Amniotic epithelial cell (primary cell): ENCODE data around the gene KCNE2.
A peak's percentile ranks its signal among the peaks of the same experiment; 100 is the strongest.
"Not testable (repeated sequence)": the region's sequence is repeated elsewhere in the genome, so short reads cannot be mapped to it uniquely, and the experiment has no call there.

Source experiments
- DNase-seq: peaks from one replicate; pipeline ENCODE4 v3.0.0-alpha.2; 2010; ENCODE audit warnings: low read depth

KCNE2 gene

DNA sequence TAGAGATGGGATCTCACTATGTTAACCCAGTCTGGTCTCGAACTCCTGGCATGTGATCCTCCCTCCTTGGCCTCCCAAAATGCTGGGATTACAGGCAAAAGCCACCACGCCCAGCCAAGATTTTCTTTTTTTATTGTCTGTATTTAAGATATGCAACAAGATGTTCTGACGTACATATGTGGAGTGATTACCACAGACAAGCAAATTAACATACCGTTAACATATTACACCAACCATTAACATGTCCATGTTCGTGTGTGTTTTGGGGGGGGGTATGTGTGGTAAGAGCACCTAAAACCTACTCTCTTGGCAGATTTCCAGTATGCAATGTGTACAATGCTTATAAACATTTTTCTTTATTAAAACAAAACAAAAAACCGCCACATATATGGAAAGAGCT, 10.6 kb upstream of the KCNE2 start:
- no peak for DNase-seq

DNA sequence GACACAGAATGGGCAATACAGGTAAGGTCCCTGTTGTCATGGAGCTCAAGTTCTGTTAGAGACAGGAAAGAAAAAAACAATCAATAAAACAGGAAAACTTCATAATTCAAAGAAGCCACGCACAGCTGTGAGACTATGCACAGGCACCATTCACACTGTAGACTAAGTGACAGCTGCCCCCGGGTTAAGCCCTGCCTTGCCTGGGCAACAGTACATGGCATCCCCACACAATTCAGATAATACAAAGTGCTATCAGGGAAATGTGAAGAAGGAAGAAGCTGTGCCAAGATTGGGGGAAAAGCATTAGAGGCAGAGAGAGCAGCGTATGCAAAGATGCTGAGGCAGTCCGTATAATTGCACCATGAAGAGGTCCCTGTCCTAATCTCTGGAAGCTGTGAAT, 9.0 kb upstream of the KCNE2 start:
- no peak for DNase-seq

DNA sequence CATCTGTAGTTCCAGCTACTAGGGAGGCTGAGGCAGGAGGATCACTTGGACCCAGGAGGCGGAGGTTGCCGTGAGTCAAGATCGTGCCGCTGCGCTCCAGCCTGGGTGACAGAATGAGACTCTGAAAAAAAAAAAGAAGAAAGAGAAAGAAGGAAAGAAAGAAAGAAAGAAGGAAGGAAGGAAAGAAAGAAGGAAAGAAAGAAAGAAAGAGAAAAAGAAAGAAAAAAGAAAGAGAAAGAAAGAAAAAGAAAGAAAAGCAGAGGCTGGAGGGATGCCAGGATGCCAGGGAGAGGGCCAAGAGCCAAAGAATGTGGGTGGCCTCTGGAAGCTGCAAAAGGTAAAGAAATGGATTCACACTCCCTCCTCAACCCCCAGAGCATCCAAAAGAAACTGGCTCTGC, 8.2 kb upstream of the KCNE2 start:
- no peak for DNase-seq

DNA sequence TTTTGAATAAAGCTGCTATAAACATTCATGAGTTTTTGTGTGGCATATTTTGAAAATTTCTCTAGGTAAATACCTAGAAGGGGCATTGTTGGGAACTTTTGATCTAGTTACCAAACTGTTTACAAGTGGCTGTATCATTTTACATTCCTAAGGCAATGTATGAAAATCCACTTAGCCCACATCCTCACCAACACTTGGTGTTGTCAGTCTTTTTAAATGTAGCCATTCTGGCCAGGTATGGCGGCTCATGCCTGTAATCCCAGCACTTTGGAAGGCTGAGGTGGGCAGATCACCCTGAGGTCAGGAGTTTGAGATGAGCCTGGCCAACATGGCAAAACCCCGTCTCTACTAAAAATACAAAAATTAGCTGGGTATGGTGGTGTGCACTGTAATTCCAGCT, 5.9 kb upstream of the KCNE2 start:
- DNase-seq, result no peak

DNA sequence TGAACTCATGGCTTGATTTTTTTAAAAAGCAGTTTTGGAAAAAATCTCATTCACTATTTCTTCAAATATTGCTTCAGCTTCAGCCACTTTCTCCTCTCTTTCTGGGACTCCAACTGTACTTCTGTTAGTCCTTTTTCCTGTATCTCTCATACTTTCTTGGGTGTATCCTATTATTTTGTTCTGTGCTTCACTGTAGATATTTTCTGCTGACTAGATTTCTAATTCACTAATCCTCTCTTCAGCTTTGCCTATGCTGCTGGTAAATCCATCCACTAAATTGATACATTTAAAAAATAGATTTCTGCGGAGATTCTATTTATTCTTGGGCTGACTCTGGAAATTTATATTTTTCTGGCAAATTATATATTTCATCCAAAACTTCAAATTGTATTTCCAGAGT, 4.9 kb upstream of the KCNE2 start:
- DNase-seq, result no peak

DNA sequence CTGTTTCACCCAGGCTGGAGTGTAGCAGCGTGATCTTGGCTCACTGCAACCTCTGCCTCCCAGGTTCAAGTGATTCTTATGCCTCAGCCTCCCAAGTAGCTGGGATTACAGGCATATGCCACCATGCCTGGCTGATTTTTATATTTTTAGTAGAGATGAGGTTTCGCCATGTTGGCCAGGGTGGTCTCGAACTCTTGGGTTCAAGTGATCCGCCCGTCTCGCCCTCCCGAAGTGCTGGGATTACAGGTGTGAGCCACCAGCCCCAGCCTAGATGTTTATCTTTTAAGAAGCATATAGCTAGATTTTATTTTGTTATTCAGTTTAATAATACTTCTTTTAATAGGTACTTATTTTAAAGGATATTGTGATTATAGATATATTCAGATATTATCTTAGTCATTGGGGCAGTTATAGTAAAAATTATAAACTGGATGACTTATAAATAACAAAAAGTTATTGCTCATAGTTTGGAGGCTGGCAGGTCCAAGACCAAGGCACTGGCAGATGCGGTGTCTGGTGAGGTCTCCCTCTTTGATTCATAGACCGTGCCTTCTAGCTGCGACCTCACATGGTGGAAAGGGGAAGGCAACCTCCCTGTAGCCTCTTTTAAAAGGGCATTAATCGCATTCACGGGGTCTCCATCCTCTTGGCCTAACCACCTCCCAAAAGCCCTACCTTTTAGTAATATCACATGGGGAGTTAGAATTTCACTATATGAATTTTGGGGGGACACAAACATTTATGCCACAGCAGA, 3.1 kb upstream of the KCNE2 start:
- DNase-seq, result no peak

DNA sequence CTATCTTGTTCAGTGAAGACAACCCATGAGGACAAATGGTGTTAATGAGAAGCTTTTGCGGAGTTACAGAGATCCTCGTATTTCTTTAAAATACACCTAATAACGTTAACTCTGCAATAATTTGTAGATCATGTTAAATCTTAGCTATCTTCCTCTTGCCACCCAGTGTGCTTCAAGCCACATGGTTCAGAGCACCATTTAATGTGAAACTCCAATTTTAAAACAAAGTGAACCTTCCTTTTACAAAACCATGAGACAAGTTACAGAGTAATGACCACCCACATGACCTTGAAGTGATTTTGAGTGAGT, 1.7 kb upstream of the KCNE2 start:
- no peak for DNase-seq

DNA sequence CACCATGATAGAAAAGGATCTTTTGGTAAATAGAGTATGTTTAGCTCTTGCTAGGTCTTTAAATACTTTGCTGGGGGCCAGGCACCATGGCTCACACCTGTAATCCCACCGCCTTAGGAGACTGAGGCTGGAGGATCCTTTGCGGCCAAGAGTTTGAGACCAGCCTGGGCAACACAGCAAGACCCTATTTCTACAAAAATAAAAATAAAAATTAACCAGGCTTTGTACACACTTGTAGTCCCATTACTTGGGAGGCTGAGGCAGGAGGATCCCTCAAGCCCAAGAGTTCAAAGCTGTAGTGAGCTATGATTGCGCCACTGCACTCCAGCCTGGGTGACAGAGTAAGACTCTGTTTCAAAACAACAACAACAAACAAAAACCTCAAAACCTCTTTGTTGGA, 1.1 kb upstream of the KCNE2 start:
- DNase-seq, result no peak

DNA sequence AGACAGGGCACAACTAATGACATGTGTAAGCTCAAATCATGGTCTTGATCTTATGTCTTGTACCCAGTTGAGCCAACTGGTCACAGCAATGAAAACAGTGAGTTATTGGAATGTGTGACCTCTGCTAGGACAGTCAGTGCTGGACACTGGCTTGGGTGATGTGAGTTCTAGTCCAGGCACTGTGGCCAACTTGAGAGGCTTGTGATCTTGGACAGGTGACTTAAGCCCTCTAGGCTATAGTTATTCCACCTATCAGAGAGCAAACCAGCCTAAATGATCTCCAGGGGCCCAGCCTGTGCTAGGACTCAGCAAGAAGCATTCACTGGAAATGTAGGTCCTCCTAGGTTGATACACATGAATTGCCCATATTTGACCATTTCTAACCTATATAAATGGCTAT, 1.1 kb downstream of the KCNE2 start:
- no peak for DNase-seq

DNA sequence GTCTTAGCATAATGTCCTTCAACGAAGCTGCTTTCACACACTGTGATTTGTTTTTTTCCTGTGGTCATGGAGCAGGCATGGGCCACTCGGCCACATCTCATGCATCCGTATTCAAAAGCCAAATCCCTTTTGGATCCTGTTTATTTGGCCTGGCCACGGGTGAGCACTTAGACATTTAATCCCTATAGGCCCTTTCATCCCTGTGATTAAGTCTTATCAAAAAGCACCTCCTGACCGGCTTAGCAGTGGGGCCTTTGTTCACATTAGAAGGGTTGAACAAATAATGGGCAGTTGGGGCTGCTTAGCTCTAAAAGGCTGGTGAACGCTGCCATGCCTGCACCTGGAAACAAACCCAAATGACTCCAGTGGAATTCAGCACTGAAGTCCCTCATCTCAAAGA, 2.0 kb downstream of the KCNE2 start:
- DNase-seq, result no peak

DNA sequence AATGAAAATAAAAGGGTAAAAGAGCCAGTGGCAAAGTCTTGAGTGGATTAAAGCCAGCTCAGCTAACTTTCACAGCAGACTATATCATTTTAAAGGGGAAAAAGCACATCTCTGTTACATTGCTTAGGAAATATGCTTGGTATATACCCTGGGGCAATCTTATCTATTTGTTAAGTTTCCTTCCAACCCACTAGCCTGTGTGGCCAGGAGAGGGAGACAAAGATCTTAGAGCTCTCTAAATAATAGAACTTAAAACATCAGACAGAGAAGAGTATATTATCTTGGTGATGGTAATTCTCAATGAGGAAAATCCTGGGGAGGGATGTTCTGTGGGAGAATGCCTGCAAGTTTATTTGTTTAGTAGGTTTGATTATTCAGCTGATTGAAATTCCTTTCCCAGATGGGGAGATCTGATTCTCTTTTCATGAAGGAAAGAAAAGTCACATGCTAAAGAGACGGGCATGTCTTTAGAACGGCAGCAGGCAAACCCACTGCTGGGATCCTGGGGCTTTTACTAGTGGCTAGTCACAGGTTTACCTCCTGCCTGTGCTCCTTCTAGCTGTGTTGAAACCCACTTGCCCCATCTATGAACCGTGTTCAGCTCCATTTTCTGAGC, 3.6 kb downstream of the KCNE2 start:
- DNase-seq, result peak; percentile 73

DNA sequence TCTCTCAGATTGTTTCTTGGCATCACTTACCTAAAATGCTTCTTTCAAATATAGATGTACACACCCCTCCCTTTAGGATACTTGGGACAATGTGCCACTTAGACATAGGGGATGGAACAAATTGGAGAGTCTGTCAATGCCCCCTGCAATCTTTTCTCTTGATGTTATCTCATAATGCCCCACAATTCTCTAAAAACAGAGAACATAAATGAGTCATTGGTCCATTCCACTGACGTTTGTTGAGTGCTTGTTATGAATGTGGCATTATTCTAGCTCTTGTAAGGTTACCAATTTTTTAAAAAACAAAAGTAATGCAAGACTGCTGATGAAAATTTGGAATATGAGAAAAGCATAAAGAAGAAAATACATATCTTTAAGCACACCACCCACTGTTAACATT, 5.9 kb downstream of the KCNE2 start:
- no peak for DNase-seq

DNA sequence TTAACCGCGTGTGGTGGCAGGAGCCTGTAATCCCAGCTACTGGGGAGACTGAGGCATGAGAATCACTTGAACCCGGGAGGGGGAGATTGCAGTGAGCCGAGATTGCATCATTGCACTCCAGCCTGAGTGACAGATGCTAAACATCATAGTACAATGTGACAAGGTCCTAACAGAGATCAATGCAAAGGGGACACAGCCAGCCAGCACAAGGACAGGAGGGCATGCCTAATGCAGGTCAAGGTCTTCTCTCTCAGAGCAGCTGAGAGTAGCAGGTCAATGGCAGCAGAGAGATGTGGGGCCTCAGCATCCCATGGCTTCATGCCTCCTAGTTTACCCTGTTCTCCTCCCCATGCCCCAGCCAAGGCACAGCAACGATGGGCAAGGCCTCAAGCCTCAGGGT, 8.5 kb downstream of the KCNE2 start:
- no peak for DNase-seq

DNA sequence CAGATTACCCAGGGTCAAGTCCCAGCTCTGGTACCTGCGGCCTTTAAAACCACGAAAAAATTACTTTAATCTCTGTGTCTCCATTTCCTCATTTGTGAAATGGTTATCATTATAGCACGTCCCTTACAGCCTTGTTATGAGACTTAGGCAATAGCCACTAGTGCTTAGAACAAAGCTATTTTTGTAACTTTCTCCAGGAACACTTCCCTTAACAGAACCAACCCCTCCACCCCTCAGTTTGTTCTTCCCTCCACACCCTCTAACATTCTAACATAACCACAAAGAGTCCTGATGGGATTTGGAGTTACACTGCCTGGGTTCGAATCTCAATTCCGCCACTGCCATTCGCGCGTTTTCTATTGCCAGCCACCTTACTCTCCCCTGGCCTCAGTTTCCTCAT, 10.7 kb downstream of the KCNE2 start:
- DNase-seq, result not testable (repeated sequence)

DNA sequence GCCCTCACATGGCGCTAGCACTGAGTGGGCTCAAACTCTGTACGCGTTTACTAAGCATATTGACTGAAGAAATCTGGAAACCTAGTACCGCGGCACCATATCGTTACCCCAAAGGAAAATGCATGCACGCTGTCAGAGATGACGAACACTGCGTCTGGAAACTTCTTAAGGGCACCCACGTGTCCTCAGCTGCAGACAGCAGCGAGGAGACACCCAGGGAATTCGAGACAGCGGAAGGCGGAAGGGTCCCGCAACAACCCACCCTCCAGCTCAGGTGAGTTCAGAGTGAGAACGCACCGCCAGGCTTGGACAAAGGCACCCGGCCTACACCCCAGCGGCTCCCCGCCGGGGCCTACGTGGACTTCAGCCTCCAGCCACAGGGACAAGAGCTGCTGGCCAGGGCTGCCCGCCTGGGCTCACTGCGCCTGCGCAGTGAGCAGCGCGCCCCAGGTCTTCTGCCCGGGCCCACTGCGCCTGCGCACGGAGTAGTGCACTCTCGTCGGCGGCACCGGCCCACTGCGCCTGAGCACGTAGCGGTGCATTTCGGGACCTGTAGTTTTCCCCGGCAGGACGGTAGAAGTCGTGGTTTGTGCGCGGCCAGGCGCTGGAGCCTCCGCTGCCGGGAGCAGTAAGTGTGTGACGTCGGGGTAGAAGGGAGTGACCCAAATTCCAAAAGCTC, 11.3 kb downstream of the KCNE2 start, which contains the start of gene SMIM11:
Gene SMIM11, plus strand, starts transcription at position 568 of the 679 bp plus-strand sequence. CDS start 3,998 bp downstream, outside the sequence.
- DNase-seq, result not testable (repeated sequence)

DNA sequence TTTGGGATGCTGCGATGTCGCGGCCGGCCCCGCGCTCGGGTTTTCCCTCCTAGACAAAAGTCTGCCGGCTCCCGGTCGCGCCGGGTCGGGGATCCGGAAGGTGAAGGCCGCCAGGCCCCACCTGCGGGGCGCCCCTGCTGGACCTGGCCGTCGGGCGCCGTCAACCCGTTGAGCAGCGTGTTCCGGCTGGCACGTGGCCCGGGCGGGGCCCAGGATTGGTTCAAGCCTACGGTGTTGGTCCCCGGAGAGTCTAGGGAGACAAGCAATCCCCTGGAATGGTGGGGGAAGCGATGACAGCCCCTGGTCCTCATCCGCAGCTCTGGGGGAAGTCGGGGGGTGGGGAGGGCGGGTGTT, 11.8 kb downstream of the KCNE2 start:
- DNase-seq, result not testable (repeated sequence)

DNA sequence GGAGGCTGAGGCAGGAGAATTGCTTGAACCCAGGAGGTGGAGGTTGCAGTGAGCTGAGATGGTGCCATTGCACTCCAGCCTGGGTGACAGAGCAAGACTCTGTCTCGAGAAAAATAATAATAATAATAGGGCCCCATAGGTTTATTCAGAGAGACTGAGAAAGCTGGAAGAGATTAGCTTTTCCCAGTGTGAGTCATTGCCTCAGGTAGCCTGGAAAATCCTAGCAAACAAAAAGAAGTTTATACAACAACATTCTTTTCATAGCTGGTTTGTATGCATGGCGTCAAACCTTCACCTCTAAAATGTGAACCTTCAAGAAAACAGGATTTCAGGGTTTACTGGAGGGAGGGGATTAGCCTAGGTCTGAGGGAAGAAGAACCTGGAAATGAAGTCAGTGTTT, 19.3 kb downstream of the KCNE2 start:
- not testable (repeated sequence) for DNase-seq

DNA sequence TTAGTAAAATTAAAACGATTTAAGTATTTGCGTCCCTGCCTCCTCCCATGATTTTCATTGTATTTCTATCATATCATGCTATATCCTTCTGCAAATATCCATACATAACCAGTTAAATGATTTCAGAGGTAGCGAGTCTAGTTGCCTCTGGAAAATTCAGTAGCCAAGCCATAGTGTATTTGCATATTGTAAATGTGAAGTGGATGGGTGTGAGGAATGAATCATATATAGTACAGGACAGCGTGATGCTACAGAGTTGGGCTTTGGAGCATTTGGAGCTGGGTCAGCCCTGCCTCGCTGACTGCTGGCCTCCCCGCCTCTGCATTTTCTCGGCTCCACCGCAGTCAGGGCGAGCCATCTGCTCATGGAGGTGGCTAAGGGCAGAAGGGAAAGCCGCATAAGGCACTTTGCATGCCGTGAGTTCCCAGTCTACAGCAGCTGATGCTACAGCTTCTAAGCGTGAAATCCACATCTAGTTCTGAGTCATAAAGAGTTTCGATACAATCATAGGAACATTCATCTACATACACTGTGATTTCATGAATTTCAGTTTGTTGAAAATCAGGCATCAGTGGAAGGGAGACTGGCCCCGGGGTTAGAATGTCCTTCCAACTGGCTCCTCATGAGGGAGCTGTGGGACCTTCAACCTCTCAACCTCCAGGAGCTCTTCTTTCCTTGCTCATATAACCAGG, 20.1 kb downstream of the KCNE2 start:
- DNase-seq, result not testable (repeated sequence)

DNA sequence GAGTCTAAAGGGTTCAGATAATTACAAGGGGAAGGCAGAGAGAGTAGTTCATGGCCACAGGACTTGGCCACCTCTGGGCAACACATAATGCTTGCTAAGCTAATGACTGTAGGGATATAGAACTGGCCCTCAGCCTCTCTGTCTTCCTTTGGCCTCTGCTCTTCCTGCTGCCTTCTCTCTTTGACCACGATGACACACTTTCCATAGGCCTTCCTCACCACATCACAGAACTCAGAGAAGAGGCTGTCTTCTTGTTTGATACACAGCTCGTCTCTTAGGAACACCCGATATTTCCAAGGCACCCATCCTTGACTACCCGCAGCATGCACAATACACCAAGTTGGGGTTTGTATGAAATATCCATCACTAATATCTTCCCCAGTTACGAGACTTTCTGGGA, 36.7 kb downstream of the KCNE2 start:
- not testable (repeated sequence) for DNase-seq

DNA sequence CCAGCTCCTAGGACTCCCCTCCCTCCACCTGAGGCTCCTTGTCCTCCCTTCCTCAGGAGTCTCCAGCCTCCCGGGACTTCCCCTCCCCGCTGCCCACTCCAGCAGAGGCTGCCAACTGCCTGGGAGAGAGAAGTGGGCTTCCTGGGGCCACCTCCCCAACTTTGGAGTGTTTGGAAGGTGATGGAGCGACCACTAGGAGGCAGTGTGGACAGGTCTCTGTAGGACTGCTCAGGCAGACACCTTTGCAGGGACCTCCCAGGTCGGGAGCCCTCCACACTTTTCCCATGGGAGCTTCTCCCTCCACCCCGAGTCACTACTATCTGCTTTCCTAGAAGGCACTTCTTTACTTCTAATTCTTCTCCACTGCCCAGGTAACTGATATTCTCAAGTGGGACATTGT, 40.9 kb downstream of the KCNE2 start:
- DNase-seq, result not testable (repeated sequence)

DNA sequence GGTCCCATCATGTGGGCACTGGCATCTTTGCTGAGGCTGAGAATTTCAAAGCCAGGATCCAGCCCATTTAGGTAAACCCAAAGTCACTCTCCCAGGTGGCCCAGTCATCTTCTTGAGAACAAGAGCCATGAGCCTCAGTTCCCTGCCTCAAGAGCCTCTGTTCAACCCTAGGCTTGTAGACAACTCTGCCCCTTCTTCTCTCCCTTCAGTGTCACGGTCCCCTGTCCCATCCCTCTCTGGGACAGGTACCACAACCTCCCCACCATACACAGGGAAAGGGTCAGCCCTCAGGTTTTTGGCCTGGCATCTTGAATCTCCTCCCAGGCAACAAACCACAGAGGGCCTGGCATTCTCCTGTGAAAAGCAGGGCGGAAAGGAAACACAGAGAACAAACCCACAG, 41.9 kb downstream of the KCNE2 start:
- not testable (repeated sequence) for DNase-seq

DNA sequence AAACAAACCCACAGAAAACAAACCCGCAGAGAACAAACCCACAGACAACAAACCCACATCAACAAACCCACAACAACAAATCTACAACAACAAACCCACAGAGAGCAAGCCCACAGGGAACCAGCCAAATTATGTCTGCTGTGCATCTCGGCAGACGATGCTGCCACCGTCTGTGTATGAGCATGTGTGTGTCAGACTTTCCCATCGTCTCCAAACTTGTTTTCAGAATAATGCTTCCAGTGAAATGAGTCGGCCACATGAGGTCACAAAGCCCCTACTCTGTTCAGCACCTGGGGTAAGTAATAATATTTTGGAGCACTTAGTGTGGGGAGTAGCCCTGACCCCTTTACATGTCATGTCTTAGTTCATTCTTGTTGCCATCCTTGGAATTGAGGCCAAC, 42.3 kb downstream of the KCNE2 start:
- DNase-seq, result not testable (repeated sequence)

DNA sequence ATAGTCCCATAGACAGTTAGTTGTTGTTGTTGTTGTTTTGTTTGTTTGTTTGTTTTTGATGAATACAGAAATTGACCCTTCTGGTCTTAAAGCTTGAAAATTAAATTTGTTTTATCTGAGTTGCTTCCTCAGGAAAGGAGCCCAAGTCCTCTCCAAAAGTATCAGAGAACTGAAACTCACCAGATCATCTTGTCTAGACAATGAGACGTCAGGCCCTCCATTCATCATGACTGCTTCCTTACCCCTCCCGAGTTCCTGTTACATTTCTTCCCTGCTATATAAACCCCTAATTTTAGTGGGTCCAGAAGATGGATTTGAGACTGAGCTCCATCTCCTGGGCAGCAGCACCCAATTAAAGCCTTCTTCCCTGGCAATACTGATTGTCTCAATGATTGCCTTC, 42.9 kb downstream of the KCNE2 start:
- DNase-seq, result not testable (repeated sequence)
